ENCODE measurements around the gene MFN1.

The MFN1 gene

GRCh38 chr3:179348325-179349013 is 960 bp downstream of the MFN1 start:
- no peak for DNase-seq (ENCODE audit: low read depth)

GRCh38 chr3:179355996-179356395 is 8.5 kb downstream of the MFN1 start:
- no peak for DNase-seq (ENCODE audit: low read depth)

GRCh38 chr3:179363332-179363731 is 15.8 kb downstream of the MFN1 start:
- DNase-seq (ENCODE audit: low read depth): no peak

GRCh38 chr3:179369621-179370020 is 22.1 kb downstream of the MFN1 start:
- DNase-seq (ENCODE audit: low read depth): no peak

- no peak for DNase-seq (ENCODE audit: low read depth)
Observed at GRCh38 chr3:179373938-179374337, 26.4 kb downstream of the MFN1 start.

- DNase-seq (ENCODE audit: low read depth): no peak
Observed at GRCh38 chr3:179375091-179375999, 27.8 kb downstream of the MFN1 start.

GRCh38 chr3:179376474-179376873 is 29.0 kb downstream of the MFN1 start:
- DNase-seq (ENCODE audit: low read depth): no peak

- no peak for DNase-seq (ENCODE audit: low read depth)
Observed at GRCh38 chr3:179391906-179392305, 44.4 kb downstream of the MFN1 start.

GRCh38 chr3:179398574-179399231 is 51.2 kb downstream of the MFN1 start:
- no peak for DNase-seq (ENCODE audit: low read depth)

- DNase-seq (ENCODE audit: low read depth): no peak
Observed at GRCh38 chr3:179401561-179401960, 54.1 kb downstream of the MFN1 start.

GRCh38 chr3:179402963-179403362 is 55.5 kb downstream of the MFN1 start:
- DNase-seq (ENCODE audit: low read depth): no peak

- no peak for DNase-seq (ENCODE audit: low read depth)
Observed at GRCh38 chr3:179404307-179404706, 56.8 kb downstream of the MFN1 start.

GRCh38 chr3:179410331-179410730 is 62.8 kb downstream of the MFN1 start:
- no peak for DNase-seq (ENCODE audit: low read depth)

- no peak for DNase-seq (ENCODE audit: low read depth)
Observed at GRCh38 chr3:179410999-179411398, 63.5 kb downstream of the MFN1 start.

- DNase-seq (ENCODE audit: low read depth): no peak
Observed at GRCh38 chr3:179414804-179415203, 67.3 kb downstream of the MFN1 start.

GRCh38 chr3:179415377-179415776 is 67.9 kb downstream of the MFN1 start:
- no peak for DNase-seq (ENCODE audit: low read depth)

GRCh38 chr3:179416681-179417080 is 69.2 kb downstream of the MFN1 start:
- DNase-seq (ENCODE audit: low read depth): no peak

GRCh38 chr3:179418610-179419009 is 71.1 kb downstream of the MFN1 start:
- DNase-seq (ENCODE audit: low read depth): no peak

- DNase-seq (ENCODE audit: low read depth): no peak
Observed at GRCh38 chr3:179421500-179421899, 74.0 kb downstream of the MFN1 start.

GRCh38 chr3:179425075-179425474 is 77.6 kb downstream of the MFN1 start:
- DNase-seq (ENCODE audit: low read depth): no peak

GRCh38 chr3:179428876-179429548 is 81.5 kb downstream of the MFN1 start:
- DNase-seq (ENCODE audit: low read depth): no peak

GRCh38 chr3:179430277-179430870 is 82.9 kb downstream of the MFN1 start:
- no peak for DNase-seq (ENCODE audit: low read depth)
